ENCODE measurements around the gene HES7.

The HES7 gene

GRCh38 chr17:8101721-8102120 is 22.2 kb downstream of the HES7 start:
- Histone ChIP-seq H3K9me3 (ENCODE audit: control insufficient read depth, low read depth, low read length) (no peaks in the 10 kb centered on the region), H3K36me3 (ENCODE audit: control insufficient read depth, low read depth, low read length) (no peaks in the 10 kb centered on the region), H3K27ac (ENCODE audit: low read length) (no peak overlapping the region), H3K4me3 (ENCODE audit: low read length) (no peak overlapping the region), H3K4me1 (ENCODE audit: control insufficient read depth, low read depth, low read length) (no peaks in the 10 kb centered on the region), H3K9ac (ENCODE audit: low read length) (no peak overlapping the region), H3K27me3 (ENCODE audit: control insufficient read depth, insufficient read depth, low read length) (no peaks in the 10 kb centered on the region)

DNA sequence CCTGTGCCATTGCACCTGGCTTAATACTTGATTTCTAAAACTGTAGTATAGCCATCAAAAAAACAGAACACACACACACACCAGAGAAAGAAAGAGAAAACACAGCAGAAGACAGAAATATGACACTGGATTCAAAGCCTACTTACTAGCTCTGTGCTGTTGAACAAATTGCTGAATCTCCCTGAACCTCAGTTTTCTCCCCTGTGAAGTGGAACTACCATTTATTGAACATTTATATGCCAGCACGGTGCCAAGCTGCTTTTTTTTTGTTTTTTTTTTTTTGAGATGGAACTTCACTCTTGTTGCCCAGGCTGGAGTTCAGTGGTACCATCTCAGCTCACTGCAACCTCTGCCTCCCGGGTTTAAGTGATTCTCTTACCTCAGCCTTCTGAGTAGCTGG is 23.1 kb downstream of the HES7 start:
- Histone ChIP-seq H3K27ac (ENCODE audit: low read length) (no peak overlapping the region), H3K27me3 (ENCODE audit: control insufficient read depth, insufficient read depth, low read length) (peaks cover 3% of the 10 kb centered on the region), H3K9me3 (ENCODE audit: control insufficient read depth, low read depth, low read length) (no peaks in the 10 kb centered on the region), H3K9ac (ENCODE audit: low read length) (no peak overlapping the region), H3K4me1 (ENCODE audit: control insufficient read depth, low read depth, low read length) (no peaks in the 10 kb centered on the region), H3K4me3 (ENCODE audit: low read length) (no peak overlapping the region), H3K36me3 (ENCODE audit: control insufficient read depth, low read depth, low read length) (no peaks in the 10 kb centered on the region)

- H3K27me3 ChIP-seq (ENCODE audit: control insufficient read depth, insufficient read depth, low read length) = peaks cover 4% of the 10 kb centered on the region
- H3K9ac ChIP-seq (ENCODE audit: low read length) = no peak overlapping the region
- no peaks in the 10 kb centered on the region for H3K9me3 ChIP-seq (ENCODE audit: control insufficient read depth, low read depth, low read length)
- H3K27ac ChIP-seq (ENCODE audit: low read length) = no peak overlapping the region
- no peaks in the 10 kb centered on the region for H3K36me3 ChIP-seq (ENCODE audit: control insufficient read depth, low read depth, low read length)
- H3K4me3 ChIP-seq (ENCODE audit: low read length) = no peak overlapping the region
- no peaks in the 10 kb centered on the region for H3K4me1 ChIP-seq (ENCODE audit: control insufficient read depth, low read depth, low read length)
These were observed 23.8 kb downstream of the HES7 start for GRCh38 chr17:8100111-8100510.

DNA sequence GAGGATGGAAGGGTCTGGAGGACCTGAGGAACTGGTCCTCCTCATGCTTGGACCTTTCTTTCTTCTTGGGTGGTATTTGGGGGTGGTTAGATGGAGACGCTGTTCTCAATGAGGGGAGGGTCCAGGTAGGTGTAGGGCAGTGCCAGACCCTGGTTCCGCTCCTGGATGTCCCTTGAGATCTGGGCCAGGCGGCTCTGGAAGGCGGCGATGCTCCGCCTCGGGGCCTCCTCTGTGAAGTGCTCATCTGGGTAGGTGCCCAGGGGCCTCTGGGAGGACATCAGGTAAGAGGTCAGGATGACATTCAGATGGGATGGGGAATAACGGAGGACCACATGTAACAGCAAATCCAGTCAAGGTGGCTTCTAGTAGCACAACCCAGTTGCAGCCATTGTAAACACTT is 27.4 kb downstream of the HES7 start:
- Histone ChIP-seq H3K9ac (ENCODE audit: low read length) (no peak overlapping the region), H3K27ac (ENCODE audit: low read length) (no peak overlapping the region), H3K4me3 (ENCODE audit: low read length) (no peak overlapping the region), H3K27me3 (ENCODE audit: control insufficient read depth, insufficient read depth, low read length) (peaks cover 4% of the 10 kb centered on the region), H3K9me3 (ENCODE audit: control insufficient read depth, low read depth, low read length) (no peaks in the 10 kb centered on the region), H3K4me1 (ENCODE audit: control insufficient read depth, low read depth, low read length) (no peaks in the 10 kb centered on the region), H3K36me3 (ENCODE audit: control insufficient read depth, low read depth, low read length) (no peaks in the 10 kb centered on the region)

GRCh38 chr17:8095361-8095760 is 28.5 kb downstream of the HES7 start:
- no peaks in the 10 kb centered on the region for H3K4me1 ChIP-seq (ENCODE audit: control insufficient read depth, low read depth, low read length)
- no peak overlapping the region for H3K27ac ChIP-seq (ENCODE audit: low read length)
- no peaks in the 10 kb centered on the region for H3K9me3 ChIP-seq (ENCODE audit: control insufficient read depth, low read depth, low read length)
- H3K4me3 ChIP-seq (ENCODE audit: low read length) = no peak overlapping the region
- peaks cover 4% of the 10 kb centered on the region for H3K27me3 ChIP-seq (ENCODE audit: control insufficient read depth, insufficient read depth, low read length)
- no peaks in the 10 kb centered on the region for H3K36me3 ChIP-seq (ENCODE audit: control insufficient read depth, low read depth, low read length)
- H3K9ac ChIP-seq (ENCODE audit: low read length) = no peak overlapping the region

DNA sequence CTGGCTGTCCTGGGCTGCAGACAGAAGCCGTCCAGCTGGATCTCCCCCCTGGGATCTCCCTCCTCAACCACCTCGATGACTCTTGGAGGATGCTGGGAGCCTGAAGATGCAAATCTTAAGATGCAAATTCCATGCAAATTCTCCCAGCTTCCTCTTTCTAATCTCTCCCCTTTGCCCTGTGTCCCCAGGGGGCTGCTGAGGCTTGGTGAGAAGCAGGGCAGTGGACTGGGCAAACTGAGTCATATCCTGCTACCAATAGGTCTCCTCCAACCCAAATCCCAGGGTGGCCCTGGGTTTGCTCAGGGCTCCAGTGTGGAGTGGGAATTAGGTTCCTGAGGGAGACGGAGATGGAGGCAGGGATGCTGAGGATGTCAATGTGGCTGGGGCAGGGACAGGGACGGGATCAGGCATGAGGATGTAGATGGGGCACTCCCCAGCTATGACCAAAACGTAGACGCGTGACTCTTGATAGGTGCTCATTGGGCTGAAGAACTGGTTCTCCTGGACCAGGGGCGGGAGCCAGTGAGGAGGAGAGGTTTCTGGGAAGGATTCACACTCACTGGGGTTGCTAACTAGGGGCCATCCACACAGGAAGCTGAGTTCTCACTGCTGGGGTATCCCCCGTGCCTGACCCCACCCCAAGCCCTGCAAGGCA is 32.7 kb downstream of the HES7 start:
- Histone ChIP-seq H3K27me3 (ENCODE audit: control insufficient read depth, insufficient read depth, low read length) (peaks cover 4% of the 10 kb centered on the region), H3K9ac (ENCODE audit: low read length) (no peak overlapping the region), H3K9me3 (ENCODE audit: control insufficient read depth, low read depth, low read length) (no peaks in the 10 kb centered on the region), H3K36me3 (ENCODE audit: control insufficient read depth, low read depth, low read length) (no peaks in the 10 kb centered on the region), H3K4me3 (ENCODE audit: low read length) (no peak overlapping the region), H3K27ac (ENCODE audit: low read length) (no peak overlapping the region), H3K4me1 (ENCODE audit: control insufficient read depth, low read depth, low read length) (no peaks in the 10 kb centered on the region)

GRCh38 chr17:8089728-8090127 is 34.2 kb downstream of the HES7 start:
- H3K27ac ChIP-seq (ENCODE audit: low read length) = no peak overlapping the region
- no peaks in the 10 kb centered on the region for H3K36me3 ChIP-seq (ENCODE audit: control insufficient read depth, low read depth, low read length)
- H3K4me1 ChIP-seq (ENCODE audit: control insufficient read depth, low read depth, low read length) = no peaks in the 10 kb centered on the region
- peaks cover 2% of the 10 kb centered on the region for H3K27me3 ChIP-seq (ENCODE audit: control insufficient read depth, insufficient read depth, low read length)
- no peak overlapping the region for H3K9ac ChIP-seq (ENCODE audit: low read length)
- H3K4me3 ChIP-seq (ENCODE audit: low read length) = no peak overlapping the region
- H3K9me3 ChIP-seq (ENCODE audit: control insufficient read depth, low read depth, low read length) = no peaks in the 10 kb centered on the region

DNA sequence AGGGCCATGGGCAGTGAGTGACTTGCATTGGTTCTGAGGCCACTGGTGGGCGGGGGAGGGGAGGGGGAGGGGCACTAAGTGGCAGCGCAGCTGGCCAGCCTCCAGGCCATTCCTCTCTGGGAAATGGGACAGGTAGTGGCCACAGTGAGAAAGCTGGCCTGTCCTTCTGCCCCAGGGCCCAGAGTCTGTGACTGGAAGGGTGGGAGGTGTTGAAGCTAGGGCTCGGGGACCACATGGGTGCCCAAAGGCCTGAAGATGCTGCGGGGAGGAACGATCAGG is 36.0 kb downstream of the HES7 start:
- H3K4me1 ChIP-seq (ENCODE audit: control insufficient read depth, low read depth, low read length) = no peaks in the 10 kb centered on the region
- no peak overlapping the region for H3K9ac ChIP-seq (ENCODE audit: low read length)
- no peaks in the 10 kb centered on the region for H3K9me3 ChIP-seq (ENCODE audit: control insufficient read depth, low read depth, low read length)
- H3K27me3 ChIP-seq (ENCODE audit: control insufficient read depth, insufficient read depth, low read length) = peaks cover 7% of the 10 kb centered on the region
- H3K27ac ChIP-seq (ENCODE audit: low read length) = no peak overlapping the region
- no peaks in the 10 kb centered on the region for H3K36me3 ChIP-seq (ENCODE audit: control insufficient read depth, low read depth, low read length)
- H3K4me3 ChIP-seq (ENCODE audit: low read length) = no peak overlapping the region

DNA sequence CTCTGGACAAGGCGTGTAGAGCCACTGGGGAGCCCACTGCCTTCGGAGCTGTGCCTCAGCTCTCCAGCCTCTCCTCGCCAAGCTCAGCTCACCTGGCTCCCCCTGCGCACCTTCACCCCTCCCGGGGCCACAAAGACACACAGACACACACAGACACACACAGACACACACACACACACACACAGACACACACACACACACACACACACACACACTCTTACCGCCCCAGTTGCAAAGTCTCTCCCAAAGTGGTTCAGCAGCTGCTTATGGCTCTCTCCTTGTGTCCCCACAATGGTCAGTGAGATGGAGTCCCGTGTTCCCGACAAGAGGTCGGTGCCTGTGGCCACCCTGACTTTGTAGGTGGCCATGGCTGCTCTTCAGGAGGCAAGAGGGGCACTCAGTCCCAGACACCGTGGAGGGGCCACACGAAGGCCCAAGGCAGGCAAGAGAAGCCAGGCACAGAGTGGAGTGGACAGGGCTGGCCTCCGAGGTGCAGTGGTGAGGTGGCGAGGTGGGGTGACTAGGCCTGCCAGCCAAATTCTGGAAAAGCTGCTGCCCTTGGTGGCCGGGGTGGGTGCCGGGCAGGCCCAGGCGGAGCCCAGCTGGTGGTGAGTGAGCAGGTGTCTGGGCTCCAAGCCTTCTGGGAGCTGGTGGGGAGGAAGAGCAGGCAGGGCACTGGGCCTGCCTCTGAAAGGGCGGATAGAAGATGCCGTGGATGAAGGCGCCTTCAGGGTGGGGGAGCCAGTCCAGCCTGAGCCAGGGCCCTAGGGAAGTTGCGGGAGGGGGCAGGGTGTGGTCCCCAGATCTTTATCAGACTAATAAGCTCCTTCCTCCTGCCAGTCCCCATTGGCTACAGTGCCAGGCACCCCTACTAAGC is 36.6 kb downstream of the HES7 start, which contains the start of gene ALOX12B:
TSS of gene ALOX12B (minus strand) at position 642 of the 877 bp plus-strand sequence. CDS start at position 368, 274 bp downstream.
- Histone ChIP-seq H3K4me1 (ENCODE audit: control insufficient read depth, low read depth, low read length) (no peaks in the 10 kb centered on the region), H3K36me3 (ENCODE audit: control insufficient read depth, low read depth, low read length) (no peaks in the 10 kb centered on the region), H3K4me3 (ENCODE audit: low read length) (no peak within 1 kb of the TSS), H3K9ac (ENCODE audit: low read length) (no peak within 1 kb of the TSS), H3K27me3 (ENCODE audit: control insufficient read depth, insufficient read depth, low read length) (peaks cover 12% of the 10 kb centered on the region), H3K27ac (ENCODE audit: low read length) (no peak within 1 kb of the TSS), H3K9me3 (ENCODE audit: control insufficient read depth, low read depth, low read length) (no peaks in the 10 kb centered on the region)

- Histone ChIP-seq H3K36me3 (ENCODE audit: control insufficient read depth, low read depth, low read length) (no peaks in the 10 kb centered on the region), H3K9me3 (ENCODE audit: control insufficient read depth, low read depth, low read length) (no peaks in the 10 kb centered on the region), H3K27me3 (ENCODE audit: control insufficient read depth, insufficient read depth, low read length) (peaks cover 41% of the 10 kb centered on the region), H3K9ac (ENCODE audit: low read length) (no peak overlapping the region), H3K27ac (ENCODE audit: low read length) (no peak overlapping the region), H3K4me1 (ENCODE audit: control insufficient read depth, low read depth, low read length) (no peaks in the 10 kb centered on the region), H3K4me3 (ENCODE audit: low read length) (no peak overlapping the region)
These were observed 39.7 kb downstream of the HES7 start for GRCh38 chr17:8084250-8084649.

DNA sequence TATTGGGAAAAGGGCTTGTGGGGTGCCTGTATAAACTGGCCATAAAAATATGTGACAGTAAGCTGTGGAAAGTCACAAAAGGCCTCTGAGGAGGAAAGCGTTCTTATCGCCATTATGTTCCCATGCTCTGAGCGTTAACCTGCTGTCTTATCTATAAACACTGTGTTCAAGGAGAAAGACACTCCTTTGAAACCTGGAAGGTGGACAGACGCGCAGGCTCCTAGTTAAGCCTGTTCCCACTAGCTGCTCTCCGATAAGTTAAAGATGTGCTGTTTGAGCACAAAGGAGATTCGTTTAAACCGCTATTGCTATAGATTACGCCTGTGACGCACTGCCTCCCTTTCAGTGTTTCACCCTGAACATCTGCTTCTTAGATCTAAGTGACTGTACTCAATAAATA is 41.6 kb downstream of the HES7 start:
- H3K27me3 ChIP-seq (ENCODE audit: control insufficient read depth, insufficient read depth, low read length) = peaks cover 52% of the 10 kb centered on the region
- no peak overlapping the region for H3K4me3 ChIP-seq (ENCODE audit: low read length)
- H3K27ac ChIP-seq (ENCODE audit: low read length) = no peak overlapping the region
- no peaks in the 10 kb centered on the region for H3K4me1 ChIP-seq (ENCODE audit: control insufficient read depth, low read depth, low read length)
- H3K9me3 ChIP-seq (ENCODE audit: control insufficient read depth, low read depth, low read length) = no peaks in the 10 kb centered on the region
- H3K9ac ChIP-seq (ENCODE audit: low read length) = no peak overlapping the region
- H3K36me3 ChIP-seq (ENCODE audit: control insufficient read depth, low read depth, low read length) = no peaks in the 10 kb centered on the region

GRCh38 chr17:8081876-8082275 is 42.0 kb downstream of the HES7 start:
- Histone ChIP-seq H3K27ac (ENCODE audit: low read length) (no peak overlapping the region), H3K9me3 (ENCODE audit: control insufficient read depth, low read depth, low read length) (no peaks in the 10 kb centered on the region), H3K4me1 (ENCODE audit: control insufficient read depth, low read depth, low read length) (no peaks in the 10 kb centered on the region), H3K27me3 (ENCODE audit: control insufficient read depth, insufficient read depth, low read length) (peaks cover 55% of the 10 kb centered on the region), H3K36me3 (ENCODE audit: control insufficient read depth, low read depth, low read length) (no peaks in the 10 kb centered on the region), H3K9ac (ENCODE audit: low read length) (no peak overlapping the region), H3K4me3 (ENCODE audit: low read length) (no peak overlapping the region)
